Trophoblast cell (in vitro differentiated cells and primary cell): ENCODE results near the gene MCCC1.
A peak's percentile ranks its signal among the peaks of the same experiment; 100 is the strongest.
"Not testable (repeated sequence)": the region's sequence is repeated elsewhere in the genome, so short reads cannot be mapped to it uniquely, and the experiment has no call there.

ENCODE experiments used
- DNase-seq, 2 donors: peaks; one replicate each; pipeline ENCODE4 v3.0.0-alpha.2; 2016
- H2AFZ ChIP-seq: 2 replicates; pipeline ENCODE4 v1.6.1; 2013; ENCODE audit warnings: low read length, moderate library complexity, mild to moderate bottlenecking; ENCODE audit not compliant: insufficient read depth, poor library complexity
- H2AK5ac ChIP-seq: 2 replicates; pipeline ENCODE4 v1.6.1; 2013; ENCODE audit warnings: mild to moderate bottlenecking, low read length
- H2BK120ac ChIP-seq: 2 replicates; pipeline ENCODE4 v1.6.1; 2013; ENCODE audit warnings: low read length, mild to moderate bottlenecking, moderate library complexity; ENCODE audit not compliant: insufficient read depth, poor library complexity
- H2BK12ac ChIP-seq: 2 replicates; pipeline ENCODE4 v1.6.1; 2013; ENCODE audit warnings: mild to moderate bottlenecking, low read length, moderate library complexity
- H2BK5ac ChIP-seq: 2 replicates; pipeline ENCODE4 v1.6.1; 2013; ENCODE audit warnings: low read length, low read depth, moderate library complexity, mild to moderate bottlenecking; ENCODE audit not compliant: poor library complexity
- H3K14ac ChIP-seq: 2 replicates; pipeline ENCODE4 v1.6.1; 2013; ENCODE audit warnings: mild to moderate bottlenecking, low read length
- H3K18ac ChIP-seq: 2 replicates; pipeline ENCODE4 v1.6.1; 2013; ENCODE audit warnings: mild to moderate bottlenecking, low read length
- H3K23ac ChIP-seq: 2 replicates; pipeline ENCODE4 v1.6.1; 2013; ENCODE audit warnings: low read length
- H3K27ac ChIP-seq: 2 replicates; pipeline ENCODE4 v1.5.1; 2013; ENCODE audit warnings: low read depth, mild to moderate bottlenecking, inconsistent platforms, low read length, moderate library complexity
- H3K27me3 ChIP-seq: 2 replicates; pipeline ENCODE4 v1.6.1; 2013; ENCODE audit warnings: inconsistent platforms, mild to moderate bottlenecking, low read length, moderate library complexity; ENCODE audit not compliant: insufficient read depth
- H3K36me3 ChIP-seq, 2 experiments: 1 replicate in 1 of 2; 2 replicates in 1 of 2; pipeline ENCODE4 v1.6.1; 2013; ENCODE audit warnings: low read length in 2 of 2, mild to moderate bottlenecking in 2 of 2, moderate library complexity in 1 of 2; ENCODE audit not compliant: insufficient read depth in 2 of 2, control insufficient read depth in 1 of 2
- H3K4ac ChIP-seq: 2 replicates; pipeline ENCODE4 v1.6.1; 2013; ENCODE audit warnings: low read depth, mild to moderate bottlenecking, low read length, moderate library complexity
- H3K4me1 ChIP-seq, 2 experiments: 1 replicate in 1 of 2; 2 replicates in 1 of 2; pipeline ENCODE4 v1.6.1; 2013; ENCODE audit warnings: low read length in 2 of 2, mild to moderate bottlenecking in 2 of 2, moderate library complexity in 1 of 2; ENCODE audit not compliant: insufficient read depth in 2 of 2, control insufficient read depth in 1 of 2
- H3K4me2 ChIP-seq: 2 replicates; pipeline ENCODE4 v1.6.1; 2013; ENCODE audit warnings: inconsistent platforms, mild to moderate bottlenecking, low read length, moderate library complexity
- H3K4me3 ChIP-seq: 2 replicates; pipeline ENCODE4 v1.5.1; 2013; ENCODE audit warnings: mild to moderate bottlenecking, low read depth, low read length, inconsistent platforms
- H3K79me1 ChIP-seq: one replicate; pipeline ENCODE4 v1.6.1; 2013; ENCODE audit warnings: low read length
- H3K79me2 ChIP-seq: 2 replicates; pipeline ENCODE4 v1.6.1; 2013; ENCODE audit warnings: low read length, mild to moderate bottlenecking; ENCODE audit not compliant: control insufficient read depth, insufficient read depth, poor library complexity
- H3K9ac ChIP-seq: 2 replicates; pipeline ENCODE4 v1.6.1; 2013; ENCODE audit warnings: mild to moderate bottlenecking, low read length
- H3K9me3 ChIP-seq: 2 replicates; pipeline ENCODE4 v1.6.1; 2013; ENCODE audit warnings: low read depth, mild to moderate bottlenecking, control low read depth, inconsistent platforms, low read length; ENCODE audit not compliant: insufficient read depth
- H4K12ac ChIP-seq: 2 replicates; pipeline ENCODE4 v1.6.1; 2013; ENCODE audit warnings: low read depth, mild to moderate bottlenecking, low read length, moderate library complexity
- H4K8ac ChIP-seq: 2 replicates; pipeline ENCODE4 v1.6.1; 2013; ENCODE audit warnings: low read depth, mild to moderate bottlenecking, low read length, moderate library complexity
- H4K91ac ChIP-seq: one replicate; pipeline ENCODE4 v1.6.1; 2013; ENCODE audit warnings: low read depth, mild to moderate bottlenecking, low read length, moderate library complexity
- WGBS: extraction: QIAGEN DNeasy Blood & Tissue Kit; methylation state at CpG from one replicate; pipeline ENCODE4 v1.1.7; 2013; ENCODE audit warnings: missing lambda C conversion rate; ENCODE audit not compliant: insufficient read length, insufficient coverage; ENCODE audit errors: extremely low coverage; 5-methylcytosine and 5-hydroxymethylcytosine counted together

MCCC1 gene

GRCh38 chr3:182999767-183000166 is 99.5 kb downstream of the MCCC1 start:
- H2AFZ ChIP-seq: no peak overlapping the region
- no peak overlapping the region for H2BK12ac ChIP-seq
- H3K14ac ChIP-seq: no peak overlapping the region
- no peak overlapping the region for H2AK5ac ChIP-seq
- no peaks in the 10 kb centered on the region for H3K79me1 ChIP-seq
- no peaks in the 10 kb centered on the region for H3K36me3 ChIP-seq
- no peak overlapping the region for H2BK120ac ChIP-seq
- H4K8ac ChIP-seq: no peak overlapping the region
- H3K4me2 ChIP-seq: no peak overlapping the region
- no peak overlapping the region for H3K9ac ChIP-seq
- no peaks in the 10 kb centered on the region for H3K27me3 ChIP-seq
- H3K4me3 ChIP-seq: no peak overlapping the region
- no peak for DNase-seq
- H2BK5ac ChIP-seq: no peak overlapping the region
- H4K12ac ChIP-seq: no peak overlapping the region
- H3K18ac ChIP-seq: no peak overlapping the region
- no CpG with 5 or more reads among the region's 1 CpG for WGBS
- H3K23ac ChIP-seq: no peak overlapping the region
- H3K4me1 ChIP-seq: no peaks in the 10 kb centered on the region
- no peak overlapping the region for H3K4ac ChIP-seq
- no peaks in the 10 kb centered on the region for H3K79me2 ChIP-seq
- no peak overlapping the region for H4K91ac ChIP-seq
- H3K9me3 ChIP-seq: no peaks in the 10 kb centered on the region
- no peak overlapping the region for H3K27ac ChIP-seq

GRCh38 chr3:182993486-182994201 is 105.7 kb downstream of the MCCC1 start:
- H3K23ac ChIP-seq, H2AFZ ChIP-seq, H2BK5ac ChIP-seq, H3K18ac ChIP-seq, H2BK12ac ChIP-seq, H3K4me1 ChIP-seq, H4K91ac ChIP-seq, H3K27ac ChIP-seq, H3K4me2 ChIP-seq, H4K12ac ChIP-seq, H2AK5ac ChIP-seq, H3K79me2 ChIP-seq, H3K4me3 ChIP-seq, H3K36me3 ChIP-seq, H3K9ac ChIP-seq, H3K27me3 ChIP-seq, H3K14ac ChIP-seq, H2BK120ac ChIP-seq, H4K8ac ChIP-seq, H3K4ac ChIP-seq, H3K79me1 ChIP-seq, H3K9me3 ChIP-seq, DNase-seq: not testable (repeated sequence)
- no CpG with 5 or more reads among the region's 4 CpGs for WGBS

- H3K18ac ChIP-seq: no peak overlapping the region
- H3K14ac ChIP-seq: no peak overlapping the region
- no peak overlapping the region for H4K8ac ChIP-seq
- H3K4me1 ChIP-seq: no peaks in the 10 kb centered on the region
- H2BK5ac ChIP-seq: no peak overlapping the region
- H2BK12ac ChIP-seq: no peak overlapping the region
- no peak overlapping the region for H2BK120ac ChIP-seq
- no peak overlapping the region for H2AFZ ChIP-seq
- H3K36me3 ChIP-seq: no peaks in the 10 kb centered on the region
- H3K4me3 ChIP-seq: no peak overlapping the region
- H3K9me3 ChIP-seq: no peaks in the 10 kb centered on the region
- H3K4ac ChIP-seq: no peak overlapping the region
- H4K12ac ChIP-seq: no peak overlapping the region
- no peak overlapping the region for H3K23ac ChIP-seq
- no peak overlapping the region for H3K27ac ChIP-seq
- no CpG with 5 or more reads among the region's 3 CpGs for WGBS
- DNase-seq: peak; percentile 42 to 75
- no peak overlapping the region for H4K91ac ChIP-seq
- H2AK5ac ChIP-seq: no peak overlapping the region
- no peak overlapping the region for H3K4me2 ChIP-seq
- H3K79me2 ChIP-seq: no peaks in the 10 kb centered on the region
- H3K27me3 ChIP-seq: no peaks in the 10 kb centered on the region
- no peak overlapping the region for H3K9ac ChIP-seq
- H3K79me1 ChIP-seq: no peaks in the 10 kb centered on the region
These were observed 109.7 kb downstream of the MCCC1 start for GRCh38 chr3:182989566-182989965.

GRCh38 chr3:182986021-182986420 is 113.3 kb downstream of the MCCC1 start:
- Histone ChIP-seq H3K4me1 (no peaks in the 10 kb centered on the region), H2BK5ac (no peak overlapping the region), H3K27ac (no peak overlapping the region), H3K14ac (no peak overlapping the region), H2BK120ac (no peak overlapping the region), H4K8ac (no peak overlapping the region), H4K91ac (no peak overlapping the region), H3K23ac (no peak overlapping the region), H3K79me1 (no peaks in the 10 kb centered on the region), H3K9ac (no peak overlapping the region), H3K4ac (no peak overlapping the region), H3K9me3 (no peaks in the 10 kb centered on the region), H3K4me3 (no peak overlapping the region), H3K4me2 (no peak overlapping the region), H3K27me3 (no peaks in the 10 kb centered on the region), H3K18ac (no peak overlapping the region), H2AFZ (no peak overlapping the region), H4K12ac (no peak overlapping the region), H3K79me2 (no peaks in the 10 kb centered on the region), H3K36me3 (no peaks in the 10 kb centered on the region), H2BK12ac (no peak overlapping the region), H2AK5ac (no peak overlapping the region)
- WGBS: no CpG with 5 or more reads among the region's 6 CpGs
- DNase-seq: peak; percentile 88 to 92
